GM12878 (cell line): ENCODE data around the gene TFF1. TPM values are rescaled to one million over a fixed set of nuclear protein-coding genes. Genes with fewer than 3 reads are reported as not detected.

Experiments
- ATAC-seq: fragments of 200-7000 bp; cut with Tn5 transposase; 3 replicates; pipeline ENCODE4 v1.9.1; 2020; ENCODE audit warnings: mild to moderate bottlenecking, moderate library complexity
- BruUV-seq: library from RNA; stranded (reverse); fragments of 400-500 nt; replicated peaks from 2 replicates; lab custom pipeline; 2021; lab: Mats Ljungman, UMichigan
- CTCF ChIA-PET: fragments of 300-600 bp; sonication (Branson Sonifier 250); formaldehyde crosslinking; extraction: SDS; loops from one replicate; lab custom pipeline; 2021; ENCODE audit warnings: inconsistent platforms; lab: Yijun Ruan, JAX
- POLR2A ChIA-PET: fragments of 350-600 bp; formaldehyde crosslinking; extraction: SDS; loops from one replicate; lab custom pipeline; 2021; ENCODE audit warnings: inconsistent platforms; lab: Charles Lee
- RAD21 ChIA-PET: fragments of 300-600 bp; sonication (Branson Sonifier 250); formaldehyde crosslinking; loops from one replicate; lab custom pipeline; 2023; ENCODE audit warnings: antibody characterized with exemption; ENCODE audit not compliant: unreplicated experiment; lab: Charles Lee
- SMC1A ChIA-PET: fragments of 300-600 bp; sonication (Branson Sonifier 250); formaldehyde crosslinking; loops from one replicate; lab custom pipeline; 2023; ENCODE audit not compliant: unreplicated experiment, uncharacterized antibody; lab: Charles Lee
- DNase-seq: peaks from one replicate; pipeline ENCODE4 v3.0.0-alpha.2; 2011; ENCODE audit warnings: low read depth, low spot score
- FAIRE-seq: peaks from 3 replicates; lab custom pipeline; 2011; peaks lifted over from hg19 to GRCh38; lab: Jason Lieb, UNC
- H2AFZ ChIP-seq: 2 replicates; pipeline ENCODE4 v1.6.0; 2011; ENCODE audit warnings: low read depth, low read length, control low read depth; ENCODE audit not compliant: control insufficient read depth
- H3K27ac ChIP-seq: 2 replicates; pipeline ENCODE4 v1.5.1; 2011; ENCODE audit warnings: control low read depth; ENCODE audit not compliant: control insufficient read depth, insufficient read depth
- H3K27me3 ChIP-seq, 2 experiments: replicated peaks in 1 of 2; 2 replicates each; pipeline versions ENCODE4 v1.6.0 to v1.6.1; 2011; ENCODE audit warnings: low read length in 1 of 2; ENCODE audit not compliant: control insufficient read depth in 2 of 2, insufficient read depth in 2 of 2
- H3K36me3 ChIP-seq, 2 experiments: 2 replicates each; pipeline ENCODE4 v1.5.1; 2011; ENCODE audit warnings: low read length in 1 of 2; ENCODE audit not compliant: control insufficient read depth in 2 of 2, insufficient read depth in 2 of 2
- H3K4me1 ChIP-seq: 2 replicates; pipeline ENCODE4 v1.6.1; 2011; ENCODE audit warnings: mild to moderate bottlenecking, low read length, moderate library complexity, mixed read lengths; ENCODE audit not compliant: control insufficient read depth, insufficient read depth
- H3K4me2 ChIP-seq: 2 replicates; pipeline ENCODE4 v1.6.0; 2011; ENCODE audit warnings: control low read depth; ENCODE audit not compliant: control insufficient read depth, insufficient read depth
- H3K4me3 ChIP-seq: fragments of 200-600 bp; sonication (generic); 2 replicates; pipeline ENCODE4 v1.5.1; 2016
- H3K79me2 ChIP-seq: 2 replicates; pipeline ENCODE4 v1.6.0; 2011; ENCODE audit warnings: low read length; ENCODE audit not compliant: control insufficient read depth, insufficient read depth
- H3K9ac ChIP-seq: 2 replicates; pipeline ENCODE4 v1.8.0; 2011; ENCODE audit warnings: low read length, control low read depth, mixed read lengths; ENCODE audit not compliant: control insufficient read depth, insufficient read depth
- H3K9me3 ChIP-seq: replicated peaks from 3 replicates; pipeline ENCODE4 v1.5.1; 2011; ENCODE audit warnings: mild to moderate bottlenecking, low read length; ENCODE audit not compliant: control insufficient read depth, insufficient read depth
- H4K20me1 ChIP-seq: 2 replicates; pipeline ENCODE4 v1.6.0; 2011; ENCODE audit not compliant: control insufficient read depth, insufficient read depth
- BCL3 ChIP-seq: IDR thresholded peaks from 2 replicates; pipeline ENCODE4 v1.6.1; 2011; ENCODE audit warnings: borderline replicate concordance, low read depth, mild to moderate bottlenecking, moderate library complexity, low read length; ENCODE audit not compliant: insufficient read depth, poor library complexity, severe bottlenecking
- CHD2 ChIP-seq: IDR thresholded peaks from 2 replicates; pipeline ENCODE4 v1.6.1; 2011; ENCODE audit warnings: low read depth, low read length, improper control_type of control experiment, borderline replicate concordance
- E4F1 ChIP-seq: fragments of 450-650 bp; IDR thresholded peaks from 2 replicates; pipeline ENCODE4 v1.6.1; 2018; ENCODE audit warnings: borderline replicate concordance, mild to moderate bottlenecking; ENCODE audit not compliant: partially characterized antibody
- HDGF ChIP-seq: fragments of 450-650 bp; IDR thresholded peaks from 2 replicates; pipeline ENCODE4 v1.6.1; 2016; ENCODE audit warnings: antibody characterized with exemption
- IRF4 ChIP-seq: IDR thresholded peaks from 2 replicates; pipeline ENCODE4 v1.6.1; 2011; ENCODE audit warnings: low read depth, low read length
- MEF2A ChIP-seq: IDR thresholded peaks from 2 replicates; pipeline ENCODE4 v1.6.1; 2011; ENCODE audit warnings: low read depth, mild to moderate bottlenecking, low read length, moderate library complexity; ENCODE audit not compliant: insufficient read depth
- NBN ChIP-seq: fragments of 450-650 bp; IDR thresholded peaks from 2 replicates; pipeline ENCODE4 v1.6.1; 2016
- NFYA ChIP-seq: IDR thresholded peaks from 2 replicates; pipeline ENCODE4 v1.6.1; 2011; ENCODE audit warnings: low read depth, mild to moderate bottlenecking, low read length, improper control_type of control experiment, borderline replicate concordance
- RAD21 ChIP-seq: IDR thresholded peaks from 2 replicates; pipeline ENCODE4 v1.6.1; 2011; ENCODE audit warnings: mild to moderate bottlenecking, low read depth, low read length, moderate library complexity; ENCODE audit not compliant: insufficient read depth
- SMC3 ChIP-seq: IDR thresholded peaks from 2 replicates; pipeline ENCODE4 v1.6.1; 2011; ENCODE audit warnings: low read length, improper control_type of control experiment, borderline replicate concordance
- TBL1XR1 ChIP-seq: IDR thresholded peaks from 2 replicates; pipeline ENCODE4 v1.6.1; 2012; ENCODE audit warnings: low read depth, low read length, improper control_type of control experiment
- ZNF384 ChIP-seq: IDR thresholded peaks from 2 replicates; pipeline ENCODE4 v1.6.1; 2012; ENCODE audit warnings: low read depth, mild to moderate bottlenecking, low read length, improper control_type of control experiment, borderline replicate concordance
- WGBS: methylation state at CpG from one replicate; pipeline ENCODE4 v1.1.6; 2016; ENCODE audit warnings: low lambda C conversion rate; ENCODE audit not compliant: insufficient replicate concordance, insufficient coverage; ENCODE audit errors: missing lambda C conversion rate; 5-methylcytosine and 5-hydroxymethylcytosine counted together
- in situ Hi-C: fragments of 300-500 bp; cut with MboI; formaldehyde crosslinking; loops from 9 replicates; pipeline ENCODE4 v1.14.3; 2018; ENCODE audit warnings: mixed read lengths
- intact Hi-C: fragments of 100-400 bp; cut with micrococcal nuclease; formaldehyde crosslinking; loops from one replicate; pipeline ENCODE4 v1.14.2; 2022; ENCODE audit not compliant: unreplicated experiment
- polyA plus RNA-seq, 11 experiments: library from polyadenylated mRNA; depleted of rRNA in 4 of 11; unstranded in 6 of 11; stranded (reverse) in 5 of 11; fragments of >200 nt; fragmentation: Nextera tagmentation in 4 of 11; fragmentation: Illumina TruSeq in 1 of 11; extraction: Ambion mirVana in 4 of 11; extraction: Trizol in 1 of 11; gene quantifications; 1 replicate in 1 of 11; 2 replicates in 10 of 11; pipeline versions ENCODE4 v1.2.1 to v1.2.3, GENCODE V29; 2011 to 2016; ENCODE audit warnings: inconsistent platforms in 2 of 11, missing spikeins in 2 of 11, low read depth in 1 of 11
- total RNA-seq, 4 experiments: library from RNA; depleted of rRNA in 3 of 4; stranded (reverse); fragments of >200 nt in 3 of 4; fragmentation: Illumina TruSeq in 1 of 4; extraction: Trizol in 1 of 4; gene quantifications; 2 replicates each; pipeline versions ENCODE4 v1.2.1 to v1.2.3, GENCODE V29; 2013 to 2021

Gene TFF1
- total and polyA plus RNA-seq, 10 of the 15 experiments (the other 5 are each of a cell fraction or from before 2014, with no cell fraction given) = 0.13 TPM; not detected in 9

- no peak for TF ChIP-seq BCL3
- TF ChIP-seq ZNF384 = no peak
- no peak for TF ChIP-seq E4F1
- no peak for TF ChIP-seq CHD2
These were observed 45.7 kb upstream of the TFF1 start (continued) for GRCh38 chr21:42411891-42412635.

- ATAC-seq (no peak), FAIRE-seq (no peak), DNase-seq (no peak)
- ChIA-PET SMC1A (interaction anchor here (0.9 to 6.1 kb wide), 6 partner anchors 11 to 101 kb away, joined by 3 to 49 read pairs (median 4); no protein-coding TSS in a partner anchor), RAD21 (interaction anchor here (1.4 to 3.0 kb wide), 3 partner anchors 10 to 101 kb away, joined by 3 to 11 read pairs (median 4); no protein-coding TSS in a partner anchor), CTCF (interaction anchor here (0.6 to 1.3 kb wide), 4 partner anchors 11 to 73 kb away, joined by 3 to 5 read pairs (median 4); no protein-coding TSS in a partner anchor), POLR2A (interaction anchor here (0.6 to 5.4 kb wide), 2 partner anchors 9 to 13 kb away, joined by 3 to 34 read pairs; partner anchors contain the start of gene UBASH3A)
- in situ Hi-C loops = no loop called here
- intact Hi-C loops = no loop called here
- no peak overlapping the region for H3K9ac ChIP-seq
- H4K20me1 ChIP-seq = no peaks in the 10 kb centered on the region
- no peak overlapping the region for H3K4me3 ChIP-seq
- H3K27me3 ChIP-seq = no peaks in the 10 kb centered on the region
- no peak overlapping the region for H2AFZ ChIP-seq
- no peak overlapping the region for H3K27ac ChIP-seq
- no peaks in the 10 kb centered on the region for H3K36me3 ChIP-seq
- no peaks in the 10 kb centered on the region for H3K79me2 ChIP-seq
- no peak overlapping the region for H3K4me2 ChIP-seq
- H3K9me3 ChIP-seq = no peaks in the 10 kb centered on the region; the same call in 2 of the 3 replicates
- H3K4me1 ChIP-seq = peaks cover 42% of the 10 kb centered on the region
- WGBS = 55% methylated on average over 7 of the region's 7 CpGs
- BruUV-seq = no TSS peak
- TF ChIP-seq IRF4 (0 out of 2 replicates have a peak, but pooled peaks have one; percentile 7), RAD21 (peak; percentile 45), HDGF (peak; percentile 86; the same call in 1 of the 2 replicates), MEF2A (no peak), SMC3 (peak; percentile 10; the same call in 1 of the 2 replicates), NFYA (no peak), TBL1XR1 (no peak), BCL3 (peak; percentile 85), NBN (no peak; the same call in 1 of the 2 replicates)
These were observed 45.0 kb upstream of the TFF1 start for GRCh38 chr21:42411197-42411869.
